Inflammatory macrophage (primary cell): ENCODE measurements around the gene SERPINA5.

Experiments used
- DNase-seq, 2 donors: peaks; one replicate each; pipeline ENCODE4 v3.0.0-alpha.2; 2020 to 2022

The SERPINA5 gene

DNA sequence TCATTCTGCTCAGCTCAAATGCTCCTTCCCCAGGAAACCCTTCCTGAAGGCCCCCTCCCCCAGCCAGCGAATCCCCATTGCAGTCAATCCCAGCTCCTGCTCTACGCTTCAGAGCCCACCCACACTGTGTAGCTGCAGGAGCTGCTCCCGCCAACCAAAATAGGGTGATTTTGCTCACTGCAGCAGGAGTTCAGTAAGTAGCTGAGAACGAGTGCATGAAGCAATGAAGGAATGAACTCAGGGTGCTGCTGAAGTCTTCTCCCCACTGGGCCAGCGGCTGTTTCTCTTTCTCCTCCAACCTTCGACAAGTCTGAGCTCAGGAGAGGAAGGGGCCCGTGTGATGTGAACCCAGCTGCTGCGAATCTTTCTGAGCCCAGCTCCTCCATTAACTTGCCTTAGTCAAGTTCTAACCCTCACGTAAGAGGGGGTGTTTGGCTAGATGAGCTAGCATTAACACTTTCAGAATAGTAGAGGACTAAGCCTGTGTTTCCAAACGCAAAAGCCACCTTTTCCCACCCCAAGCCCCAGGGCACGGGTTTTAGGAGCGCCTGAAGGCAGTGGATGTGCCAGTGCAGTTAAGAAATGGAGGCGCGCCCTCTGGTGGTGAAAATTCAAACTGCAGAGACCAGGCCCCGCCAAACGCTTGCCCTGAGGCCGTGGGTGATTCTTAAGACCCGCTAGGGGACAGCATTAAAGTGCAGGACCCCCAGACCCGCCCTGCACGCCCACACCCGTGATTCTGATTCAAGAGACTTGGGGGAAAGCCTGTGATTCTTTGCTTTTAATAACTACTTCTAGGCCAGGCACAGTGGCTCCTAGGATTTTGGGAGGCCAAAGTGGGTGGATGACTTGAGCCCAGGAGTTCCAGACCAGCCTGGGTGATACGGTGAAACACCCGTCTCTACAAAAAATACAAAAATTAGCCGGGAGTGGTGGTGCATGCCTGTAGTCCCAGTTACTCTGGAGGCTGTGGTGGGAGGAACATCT, 31.9 kb upstream of the SERPINA5 start:
- peak; percentile 50 to 51 for DNase-seq

DNA sequence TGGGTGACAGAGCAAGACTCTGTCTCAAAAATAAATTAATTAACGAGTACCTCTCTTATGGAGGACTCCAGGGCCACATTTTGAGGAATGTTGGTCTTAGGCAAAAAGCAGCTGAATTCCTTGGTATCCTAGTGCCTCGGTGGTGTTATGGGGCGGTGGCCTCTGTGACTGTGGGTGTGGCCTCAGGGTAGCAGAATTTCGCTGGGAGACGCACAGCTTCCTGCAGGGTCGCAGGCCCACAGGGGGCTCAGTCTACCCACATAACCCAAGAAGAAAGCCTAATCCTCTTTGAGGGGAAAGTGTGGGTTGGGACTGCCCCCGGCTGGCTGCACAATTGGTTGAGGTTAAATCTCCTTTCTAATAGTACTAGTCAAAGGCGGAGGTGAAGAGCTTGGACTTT, 31.2 kb upstream of the SERPINA5 start:
- no peak for DNase-seq

DNA sequence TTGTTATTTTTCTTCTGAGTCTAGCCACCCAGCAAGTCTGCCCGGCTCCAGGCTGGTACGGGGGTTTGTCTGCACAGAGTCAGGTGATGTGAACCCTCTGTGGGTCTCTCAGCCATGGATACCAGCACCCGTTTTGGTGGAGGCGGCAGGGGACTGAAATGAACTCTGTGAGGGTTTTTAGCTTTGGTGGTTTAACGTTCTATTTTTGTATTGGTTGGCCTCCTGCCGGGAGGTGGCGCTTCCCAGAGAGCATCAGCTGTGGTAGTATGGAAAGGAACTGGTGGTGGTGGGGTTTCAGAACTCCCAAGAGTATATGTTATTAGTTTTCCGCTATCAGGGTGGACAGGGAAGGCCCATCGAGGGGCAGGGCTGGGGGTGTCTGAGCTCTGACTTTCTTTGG, 25.2 kb upstream of the SERPINA5 start:
- no peak for DNase-seq

- DNase-seq = no peak
Measured at GRCh38 chr14:94557327-94557726, 23.9 kb upstream of the SERPINA5 start.

DNA sequence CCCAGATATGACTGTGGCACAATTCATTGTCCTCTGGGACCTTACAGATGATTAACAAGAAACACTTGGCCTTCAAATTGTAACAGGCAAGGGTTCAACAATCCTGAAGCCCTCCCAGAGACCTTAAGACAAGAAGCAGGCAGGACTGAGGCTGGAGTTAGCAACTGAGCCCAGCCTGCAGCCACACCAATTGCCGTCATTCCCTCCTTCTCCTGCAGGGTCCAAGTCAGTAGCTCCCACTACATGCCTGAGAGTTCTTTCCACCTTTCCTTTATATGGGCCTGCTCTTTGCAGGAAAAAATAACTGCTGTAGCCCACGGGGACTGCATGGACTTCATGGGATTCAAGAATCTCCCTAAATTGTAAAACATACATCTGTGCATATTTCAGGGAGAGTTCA, 22.4 kb upstream of the SERPINA5 start:
- DNase-seq = no peak

DNA sequence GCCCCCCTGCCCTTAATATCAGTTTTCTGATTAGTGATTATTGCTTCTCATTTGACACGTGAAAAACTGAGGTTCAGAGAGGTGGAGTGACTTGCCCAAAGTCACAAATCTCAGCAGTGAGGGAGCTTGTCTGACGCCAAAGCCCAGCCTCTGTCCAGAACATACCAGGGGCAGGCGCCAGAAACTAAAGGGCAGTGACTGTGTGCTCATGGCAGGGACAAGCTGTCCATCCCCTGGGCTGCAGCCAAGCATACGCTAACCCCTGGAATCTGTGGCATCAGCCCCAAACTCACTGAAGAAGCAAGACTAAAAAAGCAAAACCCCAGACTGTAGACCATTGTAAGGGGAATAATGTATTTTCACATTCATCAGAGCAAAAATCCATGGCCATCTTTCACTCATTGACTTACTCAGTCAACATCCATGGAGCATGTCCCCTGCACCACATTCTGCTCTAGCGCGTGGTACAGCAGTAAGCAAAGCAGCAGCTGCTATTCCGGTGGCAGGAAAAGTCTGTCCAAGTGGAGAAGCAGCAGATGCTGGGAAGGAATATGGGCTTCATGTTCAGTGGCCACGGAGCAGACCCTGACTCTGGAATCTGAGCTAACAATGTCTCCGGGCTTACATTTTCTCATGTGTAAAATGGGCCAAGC, 21.5 kb upstream of the SERPINA5 start:
- no peak for DNase-seq

DNA sequence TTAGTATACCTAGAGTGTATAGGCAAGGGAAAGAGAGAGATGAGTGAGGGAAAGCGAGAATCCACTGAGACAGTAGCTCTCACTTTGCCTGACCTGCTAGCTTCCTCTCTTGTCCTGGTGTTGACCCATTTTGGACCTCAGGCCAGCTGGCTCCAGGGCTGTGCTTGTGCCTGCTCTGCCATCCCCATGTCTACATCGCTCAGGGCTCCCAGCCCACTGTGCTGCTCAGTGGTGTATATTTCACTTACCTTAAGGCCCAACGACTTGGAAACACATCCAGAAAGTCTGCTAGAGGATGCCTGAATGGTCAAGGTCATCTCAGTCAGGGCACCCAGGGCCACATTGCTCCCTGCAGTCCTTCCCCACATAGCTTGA, 20.9 kb upstream of the SERPINA5 start:
- no peak for DNase-seq

DNA sequence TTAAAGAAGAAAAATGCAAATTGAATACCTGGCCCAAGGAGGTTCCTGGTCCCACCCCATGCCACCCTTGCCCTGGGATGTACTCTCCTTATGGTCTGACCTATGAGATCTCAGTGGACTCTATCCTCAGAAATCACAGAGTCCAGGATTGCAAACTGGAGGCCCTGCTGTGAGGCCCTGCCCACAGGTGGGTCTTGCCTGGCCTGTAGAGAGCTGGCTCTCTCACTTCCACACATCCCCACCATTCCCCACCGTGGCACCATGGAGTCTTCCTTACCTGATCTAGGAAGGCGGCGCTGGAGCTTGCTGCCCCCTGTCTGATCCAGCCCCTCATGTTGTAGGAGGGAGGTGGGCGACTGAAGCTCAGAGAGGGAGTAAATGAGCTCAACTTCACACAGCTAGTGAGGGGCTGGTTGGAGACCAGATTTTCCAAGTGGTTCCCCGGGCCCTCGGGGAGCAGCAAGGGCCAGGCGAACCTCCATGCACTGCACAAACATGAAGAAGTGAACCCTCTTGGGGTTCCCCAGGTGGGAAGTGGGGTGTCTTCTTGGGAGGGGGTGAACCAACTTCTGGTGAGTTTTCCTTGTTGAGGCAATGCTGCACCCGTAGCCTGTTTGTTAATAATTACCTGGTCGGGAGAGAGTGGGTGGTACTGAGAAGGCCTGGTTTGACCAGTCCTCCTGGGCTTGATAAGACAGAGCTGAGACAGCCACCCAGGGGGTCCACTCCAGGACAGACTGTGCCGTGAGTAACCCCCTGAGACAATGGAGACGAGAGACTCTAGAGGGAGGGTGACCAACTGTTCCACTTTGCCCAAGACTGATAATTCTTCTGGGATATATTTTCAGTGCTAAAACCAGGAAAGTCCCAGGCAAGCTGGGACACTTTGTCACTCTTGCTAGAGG, 20.2 kb upstream of the SERPINA5 start, which contains the start of gene SERPINA4:
Gene SERPINA4, plus strand, starts transcription at position 692 of the 905 bp plus-strand sequence. CDS start 2,041 bp downstream, outside the sequence.
- no peak for DNase-seq

DNA sequence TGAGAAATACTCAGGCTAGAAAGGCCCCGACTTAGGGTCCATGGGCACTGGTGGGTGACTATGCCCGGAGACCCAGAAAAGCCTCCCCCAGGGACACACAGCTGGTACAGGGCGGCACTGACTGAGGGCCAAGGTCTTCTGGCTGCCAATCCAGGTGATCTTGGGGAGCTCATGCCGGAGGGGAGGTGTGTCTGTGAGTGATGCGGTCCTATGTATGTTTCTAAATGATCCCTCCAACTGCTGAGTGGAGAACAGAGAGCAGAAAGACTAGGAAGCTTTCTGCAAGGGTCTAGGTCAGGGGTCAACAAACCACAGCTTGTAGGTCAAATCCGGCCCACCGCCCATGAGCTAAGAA, 19.6 kb upstream of the SERPINA5 start:
- DNase-seq = no peak

DNA sequence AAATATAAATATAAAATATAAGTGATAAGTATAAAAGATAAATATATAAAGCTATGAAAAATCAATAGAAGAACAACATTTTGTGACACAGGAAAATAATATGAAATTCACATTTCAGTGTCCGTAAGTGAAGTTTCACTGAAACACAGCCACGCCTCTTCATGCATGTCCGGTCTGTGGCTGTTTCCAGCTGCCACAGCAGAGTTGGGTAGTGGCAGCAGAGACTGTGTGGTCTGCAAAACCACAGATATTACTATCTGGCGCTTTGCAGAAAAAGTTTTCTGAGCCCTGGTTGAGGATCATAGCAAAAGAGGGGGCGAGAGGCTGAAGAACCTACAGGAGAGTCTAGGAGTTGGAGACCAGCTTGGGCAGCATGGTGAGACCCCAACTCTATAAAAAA, 19.2 kb upstream of the SERPINA5 start:
- DNase-seq = no peak

- DNase-seq = no peak
Measured at GRCh38 chr14:94562941-94563883, 18.0 kb upstream of the SERPINA5 start.

DNA sequence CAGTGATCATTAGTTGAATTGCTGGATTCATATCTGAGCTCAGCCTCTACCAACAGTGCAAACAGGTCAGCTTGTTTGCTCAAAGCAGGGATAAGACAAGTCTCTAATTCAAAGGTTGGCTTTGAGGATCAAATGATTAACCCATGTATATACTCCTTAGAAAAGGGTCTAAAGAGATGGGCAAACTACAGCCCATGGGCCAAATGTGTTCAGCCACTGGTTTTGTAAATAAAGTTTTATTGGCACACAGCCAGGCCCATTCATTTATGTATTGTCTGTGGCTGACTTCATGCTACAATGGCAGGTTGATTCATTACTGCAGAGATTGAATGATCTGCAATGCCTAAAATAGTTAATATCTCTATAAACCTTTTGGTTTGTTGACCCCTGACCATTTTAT, 16.8 kb upstream of the SERPINA5 start:
- DNase-seq = no peak

DNA sequence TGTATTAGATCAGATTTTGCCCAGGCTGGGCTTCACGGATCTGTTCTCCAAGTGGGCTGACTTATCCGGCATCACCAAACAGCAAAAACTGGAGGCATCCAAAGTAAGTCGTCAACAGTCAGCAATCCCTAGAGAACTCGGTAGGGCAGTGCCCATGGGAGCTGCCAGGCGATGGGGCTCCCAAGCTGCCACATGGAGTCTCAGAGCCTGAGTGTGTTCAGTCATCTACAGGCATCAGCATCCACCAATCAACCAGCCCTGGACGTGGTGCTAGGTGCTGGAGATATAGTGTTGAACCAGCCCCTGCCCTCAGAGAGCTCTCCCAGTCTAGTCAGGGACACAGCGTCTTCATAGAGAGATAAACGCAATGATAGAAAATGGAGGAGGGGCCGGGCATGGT, 13.0 kb upstream of the SERPINA5 start:
- DNase-seq = no peak

GRCh38 chr14:94569381-94570001, 11.7 kb upstream of the SERPINA5 start:
- no peak for DNase-seq

DNA sequence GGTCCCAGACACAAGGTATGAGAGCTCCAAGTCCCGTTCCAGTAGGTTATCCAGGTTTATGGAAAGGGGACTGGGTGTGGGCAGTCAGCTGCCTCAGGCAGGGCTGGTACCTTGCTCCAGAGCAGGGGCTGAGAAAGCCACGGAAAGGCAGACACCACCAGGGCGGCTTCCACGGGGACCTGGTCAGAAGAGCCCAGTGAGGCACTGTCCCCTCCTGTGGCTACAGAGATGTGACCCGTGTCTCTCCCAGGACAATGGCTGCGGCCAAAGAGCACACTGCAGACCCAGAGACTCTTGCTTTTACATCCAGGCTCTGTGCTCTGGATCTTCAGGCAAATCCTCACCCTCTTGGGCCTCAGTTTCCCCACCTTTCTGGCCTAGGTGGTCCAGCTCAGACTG, 11.2 kb upstream of the SERPINA5 start:
- DNase-seq = no peak

- DNase-seq = no peak
Measured at GRCh38 chr14:94570440-94570839, 10.8 kb upstream of the SERPINA5 start.

DNA sequence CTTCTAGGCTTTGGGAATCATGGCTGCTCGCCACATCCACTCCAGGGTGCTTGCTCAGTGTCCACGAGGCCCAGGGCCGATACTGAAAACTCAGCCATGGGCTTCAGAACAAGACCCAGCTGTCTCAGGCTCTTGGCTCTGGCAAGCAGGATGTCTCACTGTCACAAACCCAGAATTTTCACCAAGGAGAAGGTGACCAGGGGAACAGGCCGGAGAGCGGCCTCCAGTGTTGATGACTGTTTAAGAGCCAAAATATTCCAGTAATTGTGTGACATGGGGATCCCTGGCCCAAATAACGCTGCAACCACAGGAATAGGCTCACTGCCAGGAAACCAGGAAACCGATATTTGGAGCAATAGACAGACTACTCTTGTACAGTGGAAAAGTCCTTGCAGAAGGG, 9.8 kb upstream of the SERPINA5 start:
- DNase-seq = no peak

DNA sequence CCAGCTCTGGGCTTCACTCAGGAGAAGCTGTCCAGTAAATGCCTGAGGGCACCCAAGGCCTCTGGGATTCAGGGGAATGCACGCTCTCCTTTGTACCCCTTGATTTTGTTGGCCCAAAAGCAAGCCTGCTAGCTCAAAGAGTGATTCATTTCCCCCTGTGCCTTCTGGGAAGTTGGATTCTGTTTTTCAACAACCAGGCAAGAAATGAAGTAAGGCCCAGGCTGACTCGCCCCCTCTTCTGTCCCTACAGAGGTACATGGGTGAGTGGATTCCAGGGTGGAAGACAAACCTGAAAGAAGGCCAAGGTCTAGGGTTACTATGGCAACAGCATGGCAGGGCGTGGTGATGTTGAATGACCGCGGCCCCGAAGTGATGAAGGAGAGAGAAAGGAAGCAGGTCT, 9.3 kb upstream of the SERPINA5 start:
- no peak for DNase-seq

DNA sequence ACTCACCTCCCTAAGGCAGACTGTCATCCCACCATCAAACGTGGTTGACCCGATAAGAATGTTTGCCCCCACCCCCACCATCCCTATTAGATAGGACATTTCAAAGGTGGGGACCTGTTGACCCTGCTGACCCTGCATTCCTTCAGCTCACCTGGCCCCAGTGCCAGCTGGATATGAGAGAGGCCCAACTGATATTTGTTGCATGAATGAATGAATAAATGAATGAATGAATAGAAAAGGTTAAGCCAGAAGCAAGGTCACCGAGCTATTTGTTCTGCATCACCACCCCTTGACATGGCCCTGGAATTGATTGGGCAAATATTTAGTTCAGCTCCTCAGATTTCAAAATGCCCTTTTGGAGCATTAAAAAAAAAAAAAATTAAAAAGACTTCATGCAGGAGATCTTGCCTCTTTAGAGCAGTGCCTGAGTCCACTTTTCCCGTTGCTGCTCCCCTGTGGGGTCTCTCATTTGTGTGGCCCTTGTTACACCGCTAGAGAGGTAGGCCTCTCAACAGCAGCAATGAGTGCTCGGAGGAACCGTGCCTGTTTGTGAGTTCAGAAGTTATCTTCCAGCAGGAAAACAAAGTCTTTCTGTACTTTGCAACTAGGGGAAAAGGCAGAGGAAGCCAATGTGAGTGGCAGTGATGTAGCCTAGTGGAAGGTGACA, 8.5 kb upstream of the SERPINA5 start:
- DNase-seq = no peak

DNA sequence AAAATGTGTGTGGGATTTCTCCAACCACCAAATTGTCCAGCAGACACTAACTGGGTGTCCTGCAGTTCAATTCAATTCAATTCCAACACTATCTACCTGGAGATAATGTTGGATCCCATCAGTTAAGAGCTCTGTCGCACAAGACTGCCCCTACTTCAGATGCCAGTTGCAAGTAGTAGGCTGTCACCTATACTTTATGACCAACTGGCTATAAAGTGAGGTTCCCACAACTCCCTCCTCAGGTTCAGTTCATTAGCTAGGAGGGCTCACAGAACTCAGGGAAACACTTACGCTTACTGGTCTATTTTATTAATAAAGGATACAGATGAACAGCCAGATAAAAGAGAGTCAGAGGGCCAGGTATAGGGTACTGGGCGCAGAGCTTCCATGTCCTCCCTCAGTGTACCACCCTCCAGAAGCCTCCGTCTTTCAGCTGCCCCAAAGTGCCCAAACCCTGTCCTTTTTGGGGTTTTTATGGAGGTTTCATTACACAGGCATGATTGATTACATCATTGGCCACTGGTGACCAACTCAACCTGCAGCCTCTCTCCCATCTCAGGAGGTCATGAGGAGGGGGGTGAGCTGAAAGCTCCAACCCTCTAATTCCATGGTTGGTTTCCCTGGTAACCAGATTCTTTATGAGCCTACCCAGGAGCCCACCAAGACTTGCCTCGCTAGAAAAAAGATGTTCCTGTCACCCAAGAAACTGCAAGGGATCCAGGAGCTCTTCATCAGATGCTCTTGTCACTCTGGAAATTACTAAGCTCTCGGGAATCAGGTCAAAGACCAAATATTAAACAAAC, 7.5 kb upstream of the SERPINA5 start:
- no peak for DNase-seq
